LNCaP clone FGC (cell line): Measurements from ENCODE around the gene CLHC1.
"Not testable (repeated sequence)": the region's sequence is repeated elsewhere in the genome, so short reads cannot be mapped to it uniquely, and the experiment has no call there.

Experiments
- DNase-seq: peaks from one replicate; pipeline ENCODE4 v3.0.0-alpha.2; 2011; ENCODE audit warnings: low read depth
- H3K4me3 ChIP-seq: 2 replicates; pipeline ENCODE4 v1.5.1; 2011; ENCODE audit warnings: mild to moderate bottlenecking, low read depth, low read length, control low read depth
- TF ChIP-seq, protein P1 (sequence below): IDR thresholded peaks from 2 replicates; pipeline ENCODE4 v1.5.1; 2012; ENCODE audit warnings: mild to moderate bottlenecking; ENCODE audit not compliant: control insufficient read depth, insufficient read depth; ENCODE audit errors: extremely low read depth

Gene CLHC1

DNA sequence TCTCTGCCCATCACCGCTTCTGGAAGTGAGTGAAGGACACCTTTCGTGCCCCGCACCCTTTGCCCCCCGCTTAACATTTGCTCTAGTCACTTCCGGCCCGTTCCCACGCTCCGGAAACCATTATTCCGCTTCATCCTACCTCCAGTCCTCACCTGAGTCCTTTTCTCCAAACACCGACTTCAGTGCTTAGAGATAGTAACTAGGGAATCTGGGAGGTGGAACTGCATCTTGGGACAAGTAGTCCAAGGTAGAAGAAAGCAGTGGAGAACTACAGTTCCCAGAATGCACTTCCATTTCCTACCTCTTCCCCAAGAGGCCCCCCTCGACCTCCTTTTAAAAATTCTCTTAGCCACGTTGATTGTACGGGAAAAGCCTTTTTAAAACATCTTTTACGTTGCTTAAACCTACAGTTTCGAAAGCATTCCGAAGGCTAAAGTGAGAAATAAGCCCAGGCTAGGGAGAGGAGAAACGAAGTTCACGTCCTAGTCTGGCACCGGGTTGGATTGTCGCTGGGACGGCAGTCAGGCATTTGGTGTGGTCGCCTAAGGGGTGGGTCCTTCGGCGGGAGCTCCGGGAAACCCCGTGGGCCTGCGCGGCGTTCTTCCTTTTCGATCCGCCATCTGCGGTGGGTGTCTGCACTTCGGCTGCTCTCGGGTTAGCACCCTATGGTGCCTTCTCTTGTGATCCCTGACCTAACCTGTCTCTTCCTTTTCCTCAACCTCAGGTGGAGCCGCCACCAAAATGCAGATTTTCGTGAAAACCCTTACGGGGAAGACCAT is at the start of gene CLHC1, which contains the start of gene RPS27A:
Gene CLHC1, minus strand, starts transcription at position 210 of the 779 bp plus-strand sequence. CDS start 9,882 bp downstream, outside the sequence.
Gene RPS27A, plus strand, starts transcription at position 605 of the 779 bp plus-strand sequence. Its CDS starts 137 bp downstream, at position 742.
- peak; percentile 93 for DNase-seq
- H3K4me3 ChIP-seq, result peak within 1 kb of the TSS; percentile 95
- TF ChIP-seq, protein P1, sequence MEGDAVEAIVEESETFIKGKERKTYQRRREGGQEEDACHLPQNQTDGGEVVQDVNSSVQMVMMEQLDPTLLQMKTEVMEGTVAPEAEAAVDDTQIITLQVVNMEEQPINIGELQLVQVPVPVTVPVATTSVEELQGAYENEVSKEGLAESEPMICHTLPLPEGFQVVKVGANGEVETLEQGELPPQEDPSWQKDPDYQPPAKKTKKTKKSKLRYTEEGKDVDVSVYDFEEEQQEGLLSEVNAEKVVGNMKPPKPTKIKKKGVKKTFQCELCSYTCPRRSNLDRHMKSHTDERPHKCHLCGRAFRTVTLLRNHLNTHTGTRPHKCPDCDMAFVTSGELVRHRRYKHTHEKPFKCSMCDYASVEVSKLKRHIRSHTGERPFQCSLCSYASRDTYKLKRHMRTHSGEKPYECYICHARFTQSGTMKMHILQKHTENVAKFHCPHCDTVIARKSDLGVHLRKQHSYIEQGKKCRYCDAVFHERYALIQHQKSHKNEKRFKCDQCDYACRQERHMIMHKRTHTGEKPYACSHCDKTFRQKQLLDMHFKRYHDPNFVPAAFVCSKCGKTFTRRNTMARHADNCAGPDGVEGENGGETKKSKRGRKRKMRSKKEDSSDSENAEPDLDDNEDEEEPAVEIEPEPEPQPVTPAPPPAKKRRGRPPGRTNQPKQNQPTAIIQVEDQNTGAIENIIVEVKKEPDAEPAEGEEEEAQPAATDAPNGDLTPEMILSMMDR, result no peak

DNA sequence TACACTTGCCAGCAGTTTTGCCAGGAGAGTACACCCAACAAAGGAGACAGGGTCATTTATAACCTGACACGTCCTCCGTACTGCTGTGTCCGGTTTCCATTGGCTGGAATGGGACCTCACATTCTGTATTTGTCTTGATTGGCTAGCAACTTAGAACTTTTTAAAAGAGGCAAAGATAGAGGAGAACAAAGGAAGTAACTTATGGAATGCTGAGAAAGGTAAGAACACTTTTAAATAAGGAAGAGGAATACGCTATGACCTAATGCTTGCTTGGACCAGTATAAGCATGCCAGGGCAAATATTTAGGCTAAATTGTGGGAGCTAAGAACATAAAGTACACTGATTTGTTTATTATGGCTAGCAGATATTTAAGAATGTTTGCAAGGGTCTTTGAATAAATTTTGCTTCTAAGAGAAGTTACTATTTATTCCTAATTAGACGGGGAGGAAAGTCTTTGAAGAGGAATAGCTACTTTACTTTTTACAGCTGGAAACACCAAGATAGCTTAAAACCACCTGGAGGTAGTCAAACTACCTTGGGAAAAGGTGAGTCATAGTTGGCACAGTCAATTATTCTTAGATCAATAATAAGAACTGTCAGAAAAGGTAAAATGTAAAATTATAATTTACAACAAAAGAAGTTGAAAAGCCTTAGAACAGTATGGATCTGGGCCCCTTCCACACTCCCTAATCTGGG is 48.9 kb upstream of the CLHC1 start:
- H3K4me3 ChIP-seq, DNase-seq: not testable (repeated sequence)

DNA sequence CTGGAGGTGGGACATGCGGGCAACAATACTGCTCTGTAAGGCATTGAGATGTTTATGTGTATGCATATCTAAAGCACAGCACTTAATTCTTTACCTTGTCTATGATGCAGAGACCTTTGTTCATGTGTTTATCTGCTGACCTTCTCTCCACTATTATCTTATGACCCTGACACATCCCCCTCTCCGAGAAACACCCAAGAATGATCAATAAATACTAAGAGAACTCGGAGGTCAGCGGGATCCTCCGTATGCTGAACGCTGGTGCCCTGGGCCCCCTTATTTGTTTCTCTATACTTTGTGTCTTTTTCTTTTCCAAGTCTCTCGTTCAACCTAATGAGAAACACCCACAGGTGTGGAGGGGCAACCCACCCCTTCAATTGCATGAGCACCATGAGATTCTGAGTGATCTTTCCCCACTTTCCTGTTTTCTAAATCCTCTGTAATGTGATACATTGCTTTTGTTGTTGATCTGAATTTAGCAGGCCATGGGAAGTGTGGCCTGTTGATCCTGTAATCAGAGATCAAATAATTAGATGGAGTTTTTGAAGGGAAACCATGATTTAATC is 47.8 kb upstream of the CLHC1 start:
- DNase-seq, H3K4me3 ChIP-seq: not testable (repeated sequence)

DNA sequence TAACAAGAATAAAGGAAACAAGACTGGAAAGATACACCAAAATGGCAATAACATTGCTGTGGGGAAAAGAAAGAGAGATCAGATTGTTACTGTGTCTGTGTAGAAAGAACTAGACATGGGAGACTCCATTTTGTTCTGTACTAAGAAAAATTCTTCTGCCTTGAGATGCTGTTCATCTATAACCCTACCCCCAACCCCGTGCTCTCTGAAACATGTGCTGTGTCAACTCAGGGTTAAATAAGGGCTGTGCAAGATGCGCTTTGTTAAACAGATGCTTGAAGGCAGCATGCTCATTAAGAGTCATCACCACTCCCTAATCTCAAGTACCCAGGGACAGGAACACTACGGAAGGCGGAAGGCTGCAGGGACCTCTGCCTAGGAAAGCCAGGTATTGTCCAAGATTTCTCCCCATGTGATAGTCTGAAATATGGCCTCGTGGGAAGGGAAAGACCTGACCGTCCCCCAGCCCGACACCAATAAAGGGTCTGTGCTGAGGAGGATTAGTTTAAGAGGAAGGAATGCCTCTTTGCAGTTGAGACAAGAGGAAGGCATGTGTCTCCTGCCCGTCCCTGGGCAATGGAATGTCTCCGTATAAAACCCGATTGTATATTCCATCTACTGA is 47.2 kb upstream of the CLHC1 start:
- DNase-seq, H3K4me3 ChIP-seq: not testable (repeated sequence)

DNA sequence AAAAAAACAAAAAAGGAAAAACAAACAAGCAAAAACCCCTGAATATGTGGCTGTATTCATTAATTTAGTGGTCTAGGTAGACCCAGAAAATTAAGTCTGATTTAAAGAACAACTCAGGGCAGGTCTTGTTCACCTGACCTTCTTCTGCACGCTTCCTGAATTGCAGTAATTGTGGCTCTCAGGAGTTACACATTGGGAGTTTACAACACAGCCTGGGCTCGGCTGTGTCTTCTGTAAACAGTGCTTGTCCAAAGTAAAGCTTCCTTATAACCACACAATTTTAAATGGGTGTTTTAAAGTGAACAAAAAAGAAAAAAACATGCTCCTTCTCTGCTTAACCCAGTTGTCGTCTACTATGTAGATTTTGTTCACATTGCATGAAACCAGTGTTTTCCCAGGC is 45.2 kb upstream of the CLHC1 start:
- no peak overlapping the region for H3K4me3 ChIP-seq
- TF ChIP-seq, protein P1, result no peak
- no peak for DNase-seq

DNA sequence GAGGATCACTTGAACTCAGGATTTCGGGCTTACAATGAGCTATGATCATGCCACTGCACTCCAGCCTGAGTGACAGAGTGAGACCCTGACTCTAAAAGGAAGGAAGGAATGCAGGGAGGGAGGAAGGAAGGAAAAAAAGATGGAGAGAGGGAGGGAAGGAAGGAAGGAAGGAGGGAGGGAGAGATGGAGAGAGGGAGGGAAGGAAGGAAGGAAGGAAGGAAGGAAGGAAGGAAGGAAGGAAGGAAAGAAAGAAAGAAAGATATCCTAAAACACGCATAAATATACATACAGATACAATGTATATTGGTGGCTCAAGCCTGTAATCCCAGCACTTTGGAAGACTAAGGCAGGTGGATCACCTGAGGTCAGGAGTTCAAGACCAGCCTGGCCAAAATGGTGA is 42.3 kb upstream of the CLHC1 start:
- H3K4me3 ChIP-seq, DNase-seq: not testable (repeated sequence)

DNA sequence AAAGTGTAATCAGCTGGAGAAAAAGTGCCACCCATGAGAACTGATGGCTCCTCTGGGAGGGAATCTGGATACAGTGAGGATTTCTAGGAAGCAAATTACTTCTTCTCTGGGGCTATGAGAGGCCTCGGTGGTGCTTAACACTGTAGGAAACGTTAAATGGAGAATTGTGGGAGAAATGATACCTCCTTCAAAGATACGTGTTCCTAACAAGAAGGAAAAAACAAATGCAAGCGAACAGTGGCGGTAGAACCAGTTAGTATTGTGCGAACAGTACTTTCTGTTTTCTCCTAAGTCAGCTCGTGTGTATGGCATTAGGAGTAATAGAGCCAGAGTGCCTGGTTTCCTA is 37.5 kb upstream of the CLHC1 start:
- TF ChIP-seq, protein P1, result no peak
- peak overlapping the region; percentile 87 for H3K4me3 ChIP-seq
- DNase-seq, result no peak

DNA sequence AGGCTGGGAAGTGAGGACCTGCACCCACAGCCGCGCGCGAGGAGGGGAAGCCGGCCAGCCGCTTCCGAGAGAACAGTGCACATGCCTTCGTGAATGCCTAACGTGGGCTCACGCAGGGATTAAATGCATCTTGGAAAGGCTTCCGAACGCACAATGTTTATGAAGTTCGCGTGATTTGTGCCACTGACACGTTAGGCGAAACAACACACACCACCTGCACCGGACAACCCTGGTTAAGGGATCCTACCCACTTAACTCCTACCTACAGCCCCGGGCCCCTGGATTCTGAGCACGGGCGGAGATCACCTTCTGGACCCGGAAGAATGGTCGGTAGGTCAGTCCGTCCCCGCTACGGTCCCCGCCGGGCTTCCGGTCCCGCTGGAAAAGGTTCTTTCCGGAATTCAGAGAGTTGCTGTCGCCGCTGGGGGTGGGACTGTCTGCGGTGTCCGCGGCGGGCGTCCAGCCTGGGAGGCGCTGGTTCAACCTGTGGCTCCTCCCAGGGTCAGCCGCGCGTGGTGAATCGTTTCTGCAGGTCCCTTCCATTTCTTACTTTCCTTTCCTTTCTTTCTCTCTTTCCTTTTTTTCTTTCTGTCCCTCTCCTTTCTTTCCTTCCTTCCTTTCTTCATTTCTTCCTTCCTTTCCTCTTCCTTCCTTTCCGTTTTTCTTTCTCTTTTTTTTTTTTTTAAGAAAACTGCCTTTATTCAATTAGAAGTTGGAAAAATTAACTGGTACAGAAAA is 37.0 kb upstream of the CLHC1 start, which contains the start of gene MTIF2:
Gene MTIF2, minus strand, starts transcription at position 325 of the 738 bp plus-strand sequence. CDS start 5,373 bp downstream, outside the sequence.
- TF ChIP-seq, protein P1, result 0 out of 2 replicates have a peak, but pooled peaks have one; percentile 10

More for the DNA sequence above, 37.0 kb upstream of the CLHC1 start, which contains the start of gene MTIF2:
- H3K4me3 ChIP-seq, result peak within 1 kb of the TSS; percentile 87
- DNase-seq, result peak; percentile 75
